ENCODE measurements around the gene IDE. TPM values are rescaled to one million over a fixed set of nuclear protein-coding genes. Genes with fewer than 3 reads are reported as not detected.

Gene IDE
- total and polyA plus RNA-seq, 2 donors (not counting 1 experiment from before 2014, with no cell fraction given): 7.7 to 40.9 TPM

- intact Hi-C loops (cut with micrococcal nuclease): loop anchor here (1.0 to 10.0 kb wide), 5 partner anchors 116 to 776 kb away; partner anchors contain the start of genes BTAF1, CPEB3, HHEX and MARCHF5
- TF ChIP-seq CTCF (IDR thresholded peaks at IDR 0.05) (no peak), EZH2 (IDR thresholded peaks at IDR 0.05; ENCODE audit: borderline replicate concordance, insufficient read depth, low read depth, low read length, poor library complexity, severe bottlenecking) (no peak)
- DNase-seq (peak; percentile 52), ATAC-seq (ENCODE audit: low read depth) (no peak)
- ChIA-PET CTCF (interaction anchor here (0.7 to 6.9 kb wide), 18 partner anchors 8 to 486 kb away, joined by 3 to 154 read pairs (median 5); partner anchors contain the start of genes CPEB3, KIF11 and MARCHF5), POLR2A (interaction anchor here (1.0 to 1.8 kb wide), 7 partner anchors 13 to 275 kb away, joined by 3 to 16 read pairs (median 3); partner anchors contain the start of genes EXOC6, HHEX and KIF11)
- peak overlapping the region; percentile 87 for H3K27ac Mint-ChIP-seq
- peaks cover 35% of the 10 kb centered on the region for H3K4me1 Mint-ChIP-seq
- Histone ChIP-seq H3K4me1 (ENCODE audit: control insufficient read depth in 2 of 2, insufficient read depth in 2 of 2, low read length in 2 of 2) (peaks cover 16 to 21% of the 10 kb centered on the region in 2 donors), H3K27ac (ENCODE audit: low read length in 2 of 2) (peak overlapping the region; percentile 70 to 80), H3K79me2 (ENCODE audit: control insufficient read depth, insufficient read depth, low read length) (peaks cover 25% of the 10 kb centered on the region), H3K9ac (ENCODE audit: low read length) (peak overlapping the region; percentile 88), H3K4me3 (ENCODE audit: control extremely low read depth in 1 of 5, extremely low read depth in 1 of 5, insufficient read depth in 1 of 5, low read depth in 2 of 5, low read length in 4 of 5) (peak overlapping the region; percentile 50 to 94 (median 90)), H3K4me2 (replicated peaks; ENCODE audit: low read depth, low read length, poor library complexity, severe bottlenecking) (peak overlapping the region; percentile 83), H3K36me3 (replicated peaks in 1 of 2; ENCODE audit: control extremely low read depth in 1 of 2, control insufficient read depth in 1 of 2, extremely low read depth in 1 of 2, insufficient read depth in 2 of 2, low read length in 1 of 2) (peaks cover 0 to 2% of the 10 kb centered on the region in 2 experiments), H3K27me3 (replicated peaks in 1 of 4; ENCODE audit: control extremely low read depth in 1 of 4, control insufficient read depth in 3 of 4, insufficient read depth in 4 of 4, low read length in 3 of 4) (no peaks in the 10 kb centered on the region), H3K9me3 (ENCODE audit: control extremely low read depth in 1 of 3, control insufficient read depth in 2 of 3, insufficient read depth in 1 of 3, low read length in 2 of 3) (no peaks in the 10 kb centered on the region), H4K20me1 (ENCODE audit: control insufficient read depth, insufficient read depth, low read length, poor library complexity, severe bottlenecking) (no peaks in the 10 kb centered on the region), H2AFZ (ENCODE audit: insufficient read depth, low read depth, low read length, poor library complexity, severe bottlenecking) (peak overlapping the region; percentile 96)
- peak overlapping the region; percentile 91 for H3K4me3 Mint-ChIP-seq
- no peaks in the 10 kb centered on the region for H3K27me3 Mint-ChIP-seq
- H3K9me3 Mint-ChIP-seq (ENCODE audit: insufficient read depth): no peaks in the 10 kb centered on the region
- WGBS (ENCODE audit: insufficient coverage): 3% methylated on average over 56 of the region's 56 CpGs
These were observed 649 bp downstream of the IDE start for GRCh38 chr10:92573091-92573797.
